WERI-Rb-1 (cell line): Measurements from ENCODE around the gene VWA5B1.
A peak's percentile ranks its signal among the peaks of the same experiment; 100 is the strongest.

Experiments used
- DNase-seq: peaks from one replicate; pipeline ENCODE4 v3.0.0-alpha.2; 2020
- H3K27ac ChIP-seq: fragments of 250-450 bp; sonication (Bioruptor Pico); 2 replicates; pipeline ENCODE4 v1.5.1; 2020; ENCODE audit warnings: mild to moderate bottlenecking, moderate library complexity
- H3K27me3 ChIP-seq: fragments of 250-450 bp; sonication (Bioruptor Pico); 2 replicates; pipeline ENCODE4 v1.5.1; 2021; ENCODE audit warnings: mild to moderate bottlenecking, low read depth, moderate library complexity; ENCODE audit not compliant: insufficient read depth, severe bottlenecking
- H3K36me3 ChIP-seq: fragments of 250-450 bp; sonication (Bioruptor Pico); 2 replicates; pipeline ENCODE4 v1.5.1; 2020; ENCODE audit warnings: mild to moderate bottlenecking, moderate library complexity
- H3K4me3 ChIP-seq: 2 replicates; pipeline ENCODE4 v1.5.1; 2011; ENCODE audit warnings: low read depth, mild to moderate bottlenecking, control low read depth, low read length
- H3K9me3 ChIP-seq: fragments of 250-450 bp; sonication (Bioruptor Pico); 2 replicates; pipeline ENCODE4 v1.5.1; 2021; ENCODE audit warnings: mild to moderate bottlenecking, moderate library complexity; ENCODE audit not compliant: severe bottlenecking
- CTCF ChIP-seq: IDR thresholded peaks from 2 replicates; pipeline ENCODE4 v1.5.1; 2011; ENCODE audit warnings: low read depth, mild to moderate bottlenecking, control low read depth, inconsistent platforms, low read length

The VWA5B1 gene

GRCh38 chr1:20325844-20326420 lies 35.3 kb downstream of the VWA5B1 start:
- H3K9me3 ChIP-seq: no peaks in the 10 kb centered on the region
- no peaks in the 10 kb centered on the region for H3K36me3 ChIP-seq
- H3K27ac ChIP-seq: no peak overlapping the region
- H3K27me3 ChIP-seq: no peaks in the 10 kb centered on the region
- no peak for DNase-seq
- no peak for TF ChIP-seq CTCF
- no peak overlapping the region for H3K4me3 ChIP-seq

GRCh38 chr1:20327467-20327866 lies 36.8 kb downstream of the VWA5B1 start:
- TF ChIP-seq CTCF: no peak
- DNase-seq: no peak
- Histone ChIP-seq H3K27ac (no peak overlapping the region), H3K27me3 (no peaks in the 10 kb centered on the region), H3K9me3 (no peaks in the 10 kb centered on the region), H3K36me3 (no peaks in the 10 kb centered on the region), H3K4me3 (no peak overlapping the region)

- no peaks in the 10 kb centered on the region for H3K27me3 ChIP-seq
These were observed 37.5 kb downstream of the VWA5B1 start for GRCh38 chr1:20328201-20328600.

GRCh38 chr1:20329793-20330542 lies 39.3 kb downstream of the VWA5B1 start:
- no peaks in the 10 kb centered on the region for H3K36me3 ChIP-seq
- DNase-seq: no peak
- H3K27ac ChIP-seq: no peak overlapping the region
- H3K4me3 ChIP-seq: no peak overlapping the region
- no peaks in the 10 kb centered on the region for H3K9me3 ChIP-seq
- TF ChIP-seq CTCF: peak; percentile 50; the same call in 1 of the 2 replicates
- no peaks in the 10 kb centered on the region for H3K27me3 ChIP-seq

More at GRCh38 chr1:20328201-20328600, 37.5 kb downstream of the VWA5B1 start:
- no peak overlapping the region for H3K4me3 ChIP-seq
- H3K9me3 ChIP-seq: no peaks in the 10 kb centered on the region
- H3K27ac ChIP-seq: no peak overlapping the region
- TF ChIP-seq CTCF: no peak
- DNase-seq: no peak
- no peaks in the 10 kb centered on the region for H3K36me3 ChIP-seq

GRCh38 chr1:20334103-20334502 lies 43.4 kb downstream of the VWA5B1 start:
- Histone ChIP-seq H3K27ac (no peak overlapping the region), H3K4me3 (no peak overlapping the region), H3K36me3 (no peaks in the 10 kb centered on the region), H3K9me3 (no peaks in the 10 kb centered on the region), H3K27me3 (no peaks in the 10 kb centered on the region)
- no peak for TF ChIP-seq CTCF
- DNase-seq: no peak

DNA sequence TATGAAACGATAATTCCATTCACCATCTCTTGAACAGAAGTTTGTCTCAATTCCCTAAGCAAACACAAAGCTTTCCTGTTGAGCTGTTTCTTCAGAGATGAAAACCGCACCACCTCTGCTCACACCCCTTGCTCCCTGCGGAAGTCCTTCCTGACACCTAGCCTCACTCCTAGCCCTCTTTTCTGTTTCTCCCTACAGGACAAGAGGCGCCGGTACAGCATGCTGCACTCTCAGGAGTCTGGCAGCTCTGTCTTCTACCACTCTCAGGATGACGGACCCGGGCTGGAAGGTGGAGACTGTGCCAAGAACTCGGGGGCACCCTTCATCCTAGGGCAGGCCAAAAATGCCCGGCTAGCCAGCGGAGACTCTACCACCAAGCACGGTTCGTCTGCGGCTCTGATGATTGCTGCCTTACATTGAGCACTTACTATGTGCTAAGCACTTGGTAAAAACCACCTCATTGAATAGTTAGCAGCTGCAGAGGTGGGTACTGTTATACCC lies 45.5 kb downstream of the VWA5B1 start:
- Histone ChIP-seq H3K9me3 (no peaks in the 10 kb centered on the region), H3K4me3 (no peak overlapping the region), H3K27ac (no peak overlapping the region), H3K36me3 (no peaks in the 10 kb centered on the region), H3K27me3 (no peaks in the 10 kb centered on the region)
- TF ChIP-seq CTCF: no peak
- no peak for DNase-seq
